WTC11 (cell line): ENCODE data around the gene PTGER1. TPM values are rescaled to one million over a fixed set of nuclear protein-coding genes. Genes with fewer than 3 reads are reported as not detected.

Experiments
- ATAC-seq: fragments of 200-7000 bp; cut with Tn5 transposase; 2 replicates; pipeline ENCODE4 v1.10.0; 2021; ENCODE audit warnings: mild to moderate bottlenecking, moderate library complexity
- CTCF ChIA-PET: fragments of 300-600 bp; sonication (Branson Sonifier 250); formaldehyde crosslinking; loops from one replicate; lab custom pipeline; 2021; ENCODE audit warnings: antibody characterized with exemption; lab: Charles Lee
- POLR2A ChIA-PET: fragments of 350-600 bp; sonication (Branson Sonifier 250); formaldehyde crosslinking; loops from one replicate; lab custom pipeline; 2021; ENCODE audit warnings: antibody characterized with exemption; lab: Charles Lee
- DNase-seq: peaks from one replicate; pipeline ENCODE4 v3.0.0; 2021; ENCODE audit warnings: low spot score
- H3K27ac Mint-ChIP-seq: 2 replicates; pipeline ENCODE4 v1.8.0; 2021; ENCODE audit warnings: mixed read lengths
- H3K27me3 Mint-ChIP-seq: 2 replicates; pipeline ENCODE4 v1.8.0; 2021; ENCODE audit warnings: low read depth, mild to moderate bottlenecking, moderate library complexity, mixed read lengths
- H3K36me3 Mint-ChIP-seq: 2 replicates; pipeline ENCODE4 v1.8.0; 2021; ENCODE audit warnings: mixed read lengths
- H3K4me1 Mint-ChIP-seq: 2 replicates; pipeline ENCODE4 v1.8.0; 2022; ENCODE audit warnings: mixed read lengths
- H3K4me3 Mint-ChIP-seq: 2 replicates; pipeline ENCODE4 v1.8.0; 2021; ENCODE audit warnings: mild to moderate bottlenecking, moderate library complexity, mixed read lengths
- H3K9me3 Mint-ChIP-seq: 2 replicates; pipeline ENCODE4 v1.8.0; 2021; ENCODE audit warnings: mixed read lengths
- ATF1 ChIP-seq: sonication (generic); formaldehyde crosslinking; IDR thresholded peaks from 2 replicates; pipeline ENCODE4 v1.8.1; 2023; ENCODE audit warnings: mild to moderate bottlenecking, moderate library complexity, missing genetic modification reagents
- ESRRA ChIP-seq: sonication (generic); formaldehyde crosslinking; IDR thresholded peaks from 2 replicates; pipeline ENCODE4 v1.8.1; 2022; ENCODE audit warnings: mild to moderate bottlenecking, missing genetic modification reagents, borderline replicate concordance
- FOXP1 ChIP-seq: sonication (generic); formaldehyde crosslinking; IDR thresholded peaks from 2 replicates; pipeline ENCODE4 v1.8.0; 2022; ENCODE audit warnings: missing genetic modification reagents, mild to moderate bottlenecking, moderate library complexity, borderline replicate concordance
- GABPB1 ChIP-seq: sonication (generic); formaldehyde crosslinking; IDR thresholded peaks from 2 replicates; pipeline ENCODE4 v1.8.1; 2023; ENCODE audit warnings: mild to moderate bottlenecking, missing genetic modification reagents
- NFATC4 ChIP-seq: fragments of 250-450 bp; sonication (Bioruptor Pico); IDR thresholded peaks from 2 replicates; pipeline ENCODE4 v1.9.0; 2021; ENCODE audit warnings: mild to moderate bottlenecking
- SOX15 ChIP-seq: fragments of 250-450 bp; sonication (Bioruptor Pico); IDR thresholded peaks from 2 replicates; pipeline ENCODE4 v1.9.0; 2021; ENCODE audit warnings: mild to moderate bottlenecking
- TCF7 ChIP-seq: sonication (generic); formaldehyde crosslinking; IDR thresholded peaks from 2 replicates; pipeline ENCODE4 v1.8.0; 2022; ENCODE audit warnings: mild to moderate bottlenecking, low read depth, missing genetic modification reagents, moderate library complexity
- ZBTB21 ChIP-seq: sonication (generic); formaldehyde crosslinking; IDR thresholded peaks from 2 replicates; pipeline ENCODE4 v1.8.1; 2023; ENCODE audit warnings: mild to moderate bottlenecking, missing genetic modification reagents, borderline replicate concordance
- ZNF219 ChIP-seq: sonication (generic); formaldehyde crosslinking; IDR thresholded peaks from 2 replicates; pipeline ENCODE4 v1.8.0; 2023; ENCODE audit warnings: missing genetic modification reagents, mild to moderate bottlenecking, borderline replicate concordance
- ZNF232 ChIP-seq: sonication (generic); formaldehyde crosslinking; IDR thresholded peaks from 2 replicates; pipeline ENCODE4 v1.8.0; 2022; ENCODE audit warnings: mild to moderate bottlenecking, missing genetic modification reagents
- ZNF263 ChIP-seq: sonication (generic); formaldehyde crosslinking; IDR thresholded peaks from 2 replicates; pipeline ENCODE4 v1.8.1; 2022; ENCODE audit warnings: low read depth, mild to moderate bottlenecking, moderate library complexity, missing genetic modification reagents
- ZNF396 ChIP-seq: fragments of 250-450 bp; sonication (Bioruptor Pico); IDR thresholded peaks from 2 replicates; pipeline ENCODE4 v1.8.0; 2021; ENCODE audit warnings: mild to moderate bottlenecking, moderate library complexity, borderline replicate concordance
- ZNF671 ChIP-seq: fragments of 250-450 bp; sonication (Bioruptor Pico); IDR thresholded peaks from 2 replicates; pipeline ENCODE4 v1.8.0; 2021; ENCODE audit warnings: mild to moderate bottlenecking
- total RNA-seq: library from RNA; stranded (reverse); gene quantifications from 3 replicates; pipeline ENCODE4 v1.2.3, GENCODE V29; 2021
- TF ChIP-seq, protein P1 (sequence below): sonication (generic); formaldehyde crosslinking; IDR thresholded peaks from 2 replicates; pipeline ENCODE4 v1.8.0; 2023; ENCODE audit warnings: missing genetic modification reagents, mild to moderate bottlenecking, borderline replicate concordance
- TF ChIP-seq, protein P2 (sequence below): sonication (generic); formaldehyde crosslinking; IDR thresholded peaks from 2 replicates; pipeline ENCODE4 v1.8.1; 2022; ENCODE audit warnings: low read depth, missing genetic modification reagents, borderline replicate concordance
- TF ChIP-seq, protein P3 (sequence below): fragments of 250-450 bp; sonication (Bioruptor Pico); IDR thresholded peaks from 2 replicates; pipeline ENCODE4 v1.8.0; 2021; ENCODE audit warnings: mild to moderate bottlenecking
- TF ChIP-seq, protein P4 (sequence below): fragments of 250-450 bp; sonication (Bioruptor Pico); IDR thresholded peaks from 2 replicates; pipeline ENCODE4 v1.9.0; 2021; ENCODE audit warnings: mild to moderate bottlenecking
- TF ChIP-seq, protein P5 (sequence below): sonication (generic); formaldehyde crosslinking; IDR thresholded peaks from 2 replicates; pipeline ENCODE4 v1.8.0; 2022; ENCODE audit warnings: mild to moderate bottlenecking, missing genetic modification reagents
- TF ChIP-seq, protein P6 (sequence below): sonication (generic); formaldehyde crosslinking; IDR thresholded peaks from 2 replicates; pipeline ENCODE4 v1.8.1; 2023; ENCODE audit warnings: mild to moderate bottlenecking, missing genetic modification reagents, moderate library complexity

The PTGER1 gene
- total RNA-seq, 1 experiment from 2014 or later = 0.68 TPM

DNA sequence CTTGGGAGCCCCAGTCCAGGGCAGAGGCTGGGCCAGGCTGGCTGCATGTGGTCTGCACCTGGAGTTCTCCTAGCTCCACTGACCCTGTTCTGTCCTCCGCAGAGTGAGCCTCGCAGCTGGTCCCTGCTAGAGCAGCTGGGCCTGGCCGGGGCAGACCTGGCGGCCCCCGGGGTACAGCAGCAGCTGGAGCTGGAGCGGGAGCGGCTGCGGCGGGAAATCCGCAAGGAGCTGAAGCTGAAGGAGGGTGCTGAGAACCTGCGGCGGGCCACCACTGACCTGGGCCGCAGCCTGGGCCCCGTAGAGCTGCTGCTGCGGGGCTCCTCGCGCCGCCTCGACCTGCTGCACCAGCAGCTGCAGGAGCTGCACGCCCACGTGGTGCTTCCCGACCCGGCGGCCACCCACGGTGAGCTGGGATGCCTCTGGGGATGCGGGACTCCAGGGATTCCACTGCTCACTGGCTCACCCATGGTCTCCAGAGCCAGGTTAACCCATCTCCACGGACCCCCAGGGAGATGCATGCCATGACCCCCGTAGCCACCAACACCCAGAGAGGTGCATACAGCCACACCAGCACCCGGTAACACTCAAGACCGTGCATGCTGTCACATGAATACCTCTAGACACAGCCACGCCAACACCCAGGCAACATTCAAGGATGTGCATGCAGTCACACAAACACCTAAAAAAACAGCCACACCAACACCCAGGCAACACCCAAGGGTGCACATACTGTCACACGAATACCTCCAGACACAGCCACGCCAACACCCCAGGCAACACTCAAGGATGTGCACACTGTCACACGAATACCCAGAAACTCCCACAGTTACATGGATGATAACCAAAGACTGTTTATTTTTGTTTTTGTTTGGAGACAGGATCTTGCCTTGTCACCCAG lies 33.9 kb downstream of the PTGER1 start:
- H3K36me3 Mint-ChIP-seq = peaks cover 33% of the 10 kb centered on the region
- no peaks in the 10 kb centered on the region for H3K27me3 Mint-ChIP-seq
- H3K4me3 Mint-ChIP-seq = no peak overlapping the region
- H3K4me1 Mint-ChIP-seq = peaks cover 8% of the 10 kb centered on the region
- DNase-seq (no peak), ATAC-seq (no peak)
- no peaks in the 10 kb centered on the region for H3K9me3 Mint-ChIP-seq
- CTCF ChIA-PET = interaction anchor here (0.6 kb wide), 2 partner anchors 10 to 43 kb away, joined by 3 read pairs; no protein-coding TSS in a partner anchor
- POLR2A ChIA-PET = no interaction called here
- H3K27ac Mint-ChIP-seq = no peak overlapping the region
- TF ChIP-seq, protein P1, sequence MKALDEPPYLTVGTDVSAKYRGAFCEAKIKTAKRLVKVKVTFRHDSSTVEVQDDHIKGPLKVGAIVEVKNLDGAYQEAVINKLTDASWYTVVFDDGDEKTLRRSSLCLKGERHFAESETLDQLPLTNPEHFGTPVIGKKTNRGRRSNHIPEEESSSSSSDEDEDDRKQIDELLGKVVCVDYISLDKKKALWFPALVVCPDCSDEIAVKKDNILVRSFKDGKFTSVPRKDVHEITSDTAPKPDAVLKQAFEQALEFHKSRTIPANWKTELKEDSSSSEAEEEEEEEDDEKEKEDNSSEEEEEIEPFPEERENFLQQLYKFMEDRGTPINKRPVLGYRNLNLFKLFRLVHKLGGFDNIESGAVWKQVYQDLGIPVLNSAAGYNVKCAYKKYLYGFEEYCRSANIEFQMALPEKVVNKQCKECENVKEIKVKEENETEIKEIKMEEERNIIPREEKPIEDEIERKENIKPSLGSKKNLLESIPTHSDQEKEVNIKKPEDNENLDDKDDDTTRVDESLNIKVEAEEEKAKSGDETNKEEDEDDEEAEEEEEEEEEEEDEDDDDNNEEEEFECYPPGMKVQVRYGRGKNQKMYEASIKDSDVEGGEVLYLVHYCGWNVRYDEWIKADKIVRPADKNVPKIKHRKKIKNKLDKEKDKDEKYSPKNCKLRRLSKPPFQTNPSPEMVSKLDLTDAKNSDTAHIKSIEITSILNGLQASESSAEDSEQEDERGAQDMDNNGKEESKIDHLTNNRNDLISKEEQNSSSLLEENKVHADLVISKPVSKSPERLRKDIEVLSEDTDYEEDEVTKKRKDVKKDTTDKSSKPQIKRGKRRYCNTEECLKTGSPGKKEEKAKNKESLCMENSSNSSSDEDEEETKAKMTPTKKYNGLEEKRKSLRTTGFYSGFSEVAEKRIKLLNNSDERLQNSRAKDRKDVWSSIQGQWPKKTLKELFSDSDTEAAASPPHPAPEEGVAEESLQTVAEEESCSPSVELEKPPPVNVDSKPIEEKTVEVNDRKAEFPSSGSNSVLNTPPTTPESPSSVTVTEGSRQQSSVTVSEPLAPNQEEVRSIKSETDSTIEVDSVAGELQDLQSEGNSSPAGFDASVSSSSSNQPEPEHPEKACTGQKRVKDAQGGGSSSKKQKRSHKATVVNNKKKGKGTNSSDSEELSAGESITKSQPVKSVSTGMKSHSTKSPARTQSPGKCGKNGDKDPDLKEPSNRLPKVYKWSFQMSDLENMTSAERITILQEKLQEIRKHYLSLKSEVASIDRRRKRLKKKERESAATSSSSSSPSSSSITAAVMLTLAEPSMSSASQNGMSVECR (CRISPR knock-in tag) = no peak
- no peak for TF ChIP-seq ESRRA (CRISPR knock-in tag)
- TF ChIP-seq ZNF219 = no peak
- TF ChIP-seq, protein P2, sequence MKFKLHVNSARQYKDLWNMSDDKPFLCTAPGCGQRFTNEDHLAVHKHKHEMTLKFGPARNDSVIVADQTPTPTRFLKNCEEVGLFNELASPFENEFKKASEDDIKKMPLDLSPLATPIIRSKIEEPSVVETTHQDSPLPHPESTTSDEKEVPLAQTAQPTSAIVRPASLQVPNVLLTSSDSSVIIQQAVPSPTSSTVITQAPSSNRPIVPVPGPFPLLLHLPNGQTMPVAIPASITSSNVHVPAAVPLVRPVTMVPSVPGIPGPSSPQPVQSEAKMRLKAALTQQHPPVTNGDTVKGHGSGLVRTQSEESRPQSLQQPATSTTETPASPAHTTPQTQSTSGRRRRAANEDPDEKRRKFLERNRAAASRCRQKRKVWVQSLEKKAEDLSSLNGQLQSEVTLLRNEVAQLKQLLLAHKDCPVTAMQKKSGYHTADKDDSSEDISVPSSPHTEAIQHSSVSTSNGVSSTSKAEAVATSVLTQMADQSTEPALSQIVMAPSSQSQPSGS = no peak
- TF ChIP-seq, protein P3, sequence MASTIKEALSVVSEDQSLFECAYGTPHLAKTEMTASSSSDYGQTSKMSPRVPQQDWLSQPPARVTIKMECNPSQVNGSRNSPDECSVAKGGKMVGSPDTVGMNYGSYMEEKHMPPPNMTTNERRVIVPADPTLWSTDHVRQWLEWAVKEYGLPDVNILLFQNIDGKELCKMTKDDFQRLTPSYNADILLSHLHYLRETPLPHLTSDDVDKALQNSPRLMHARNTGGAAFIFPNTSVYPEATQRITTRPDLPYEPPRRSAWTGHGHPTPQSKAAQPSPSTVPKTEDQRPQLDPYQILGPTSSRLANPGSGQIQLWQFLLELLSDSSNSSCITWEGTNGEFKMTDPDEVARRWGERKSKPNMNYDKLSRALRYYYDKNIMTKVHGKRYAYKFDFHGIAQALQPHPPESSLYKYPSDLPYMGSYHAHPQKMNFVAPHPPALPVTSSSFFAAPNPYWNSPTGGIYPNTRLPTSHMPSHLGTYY (CRISPR knock-in tag) = no peak
- TF ChIP-seq, protein P4, sequence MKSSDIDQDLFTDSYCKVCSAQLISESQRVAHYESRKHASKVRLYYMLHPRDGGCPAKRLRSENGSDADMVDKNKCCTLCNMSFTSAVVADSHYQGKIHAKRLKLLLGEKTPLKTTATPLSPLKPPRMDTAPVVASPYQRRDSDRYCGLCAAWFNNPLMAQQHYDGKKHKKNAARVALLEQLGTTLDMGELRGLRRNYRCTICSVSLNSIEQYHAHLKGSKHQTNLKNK (CRISPR knock-in tag) = no peak
- TF ChIP-seq ZBTB21 (CRISPR knock-in tag) = no peak
- TF ChIP-seq TCF7 (CRISPR knock-in tag) = no peak
- TF ChIP-seq, protein P5, sequence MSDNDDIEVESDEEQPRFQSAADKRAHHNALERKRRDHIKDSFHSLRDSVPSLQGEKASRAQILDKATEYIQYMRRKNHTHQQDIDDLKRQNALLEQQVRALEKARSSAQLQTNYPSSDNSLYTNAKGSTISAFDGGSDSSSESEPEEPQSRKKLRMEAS (CRISPR knock-in tag) = no peak
- TF ChIP-seq GABPB1 (CRISPR knock-in tag) = no peak
- no peak for TF ChIP-seq FOXP1 (CRISPR knock-in tag)

DNA sequence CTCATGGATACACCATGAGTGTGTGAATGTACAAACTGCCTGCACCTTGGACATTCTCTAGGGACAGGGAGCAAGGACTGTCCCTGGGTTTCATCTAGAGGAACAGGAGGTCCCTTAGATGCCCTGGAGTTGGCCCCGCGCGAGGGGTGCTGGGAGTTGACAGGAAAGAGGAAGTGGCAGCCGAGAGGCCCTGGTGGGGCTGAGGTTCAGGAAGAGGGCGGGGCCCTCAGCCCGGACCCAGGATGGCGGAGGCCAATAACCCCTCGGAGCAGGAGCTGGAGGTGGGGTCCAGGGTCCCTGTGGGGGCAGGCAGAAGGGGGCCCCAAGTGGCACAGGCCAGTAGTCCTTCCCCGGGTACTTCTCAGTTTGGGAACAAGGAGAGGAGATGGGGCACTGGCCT lies 35.1 kb downstream of the PTGER1 start:
- ChIA-PET POLR2A (no interaction called here), CTCF (no interaction called here)
- peaks cover 8% of the 10 kb centered on the region for H3K4me1 Mint-ChIP-seq
- no peaks in the 10 kb centered on the region for H3K9me3 Mint-ChIP-seq
- peaks cover 29% of the 10 kb centered on the region for H3K36me3 Mint-ChIP-seq
- TF ChIP-seq ZNF671 = no peak
- no peak overlapping the region for H3K4me3 Mint-ChIP-seq
- DNase-seq = no peak
- peak overlapping the region; percentile 68; the same call in 1 of the 2 replicates for H3K27ac Mint-ChIP-seq
- ATAC-seq = no peak
- no peaks in the 10 kb centered on the region for H3K27me3 Mint-ChIP-seq

DNA sequence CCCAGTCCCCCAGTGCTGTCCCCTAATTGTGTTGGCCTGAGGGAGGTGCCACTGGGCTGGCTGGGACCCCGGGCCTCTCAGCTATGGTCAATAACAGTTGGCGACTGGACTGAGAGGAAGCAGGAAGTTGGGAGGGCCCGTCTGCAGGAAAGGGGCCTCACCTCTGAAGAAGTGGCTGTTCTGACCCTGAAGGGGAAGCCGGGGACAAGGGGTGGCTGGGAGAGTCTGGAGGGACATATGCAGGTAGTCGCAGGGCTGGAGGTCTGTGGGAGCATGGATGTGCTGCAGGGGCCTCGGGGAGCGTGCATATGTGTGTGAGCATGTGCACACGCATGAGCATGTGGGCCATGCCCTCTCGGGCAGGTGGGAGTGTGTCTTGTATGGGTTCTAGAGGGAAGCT lies 36.1 kb downstream of the PTGER1 start:
- CTCF ChIA-PET = interaction anchor here (1.5 to 2.4 kb wide), 2 partner anchors 12 to 33 kb away, joined by 3 to 8 read pairs; no protein-coding TSS in a partner anchor
- POLR2A ChIA-PET = no interaction called here
- H3K4me3 Mint-ChIP-seq = no peak overlapping the region
- TF ChIP-seq ZNF263 (CRISPR knock-in tag) (no peak), ZNF232 (CRISPR knock-in tag) (no peak), NFATC4 (no peak), ZNF396 (CRISPR knock-in tag) (no peak), SOX15 (CRISPR knock-in tag) (no peak), ATF1 (CRISPR knock-in tag) (no peak)
- TF ChIP-seq, protein P4 (CRISPR knock-in tag) = no peak
- TF ChIP-seq, protein P6, sequence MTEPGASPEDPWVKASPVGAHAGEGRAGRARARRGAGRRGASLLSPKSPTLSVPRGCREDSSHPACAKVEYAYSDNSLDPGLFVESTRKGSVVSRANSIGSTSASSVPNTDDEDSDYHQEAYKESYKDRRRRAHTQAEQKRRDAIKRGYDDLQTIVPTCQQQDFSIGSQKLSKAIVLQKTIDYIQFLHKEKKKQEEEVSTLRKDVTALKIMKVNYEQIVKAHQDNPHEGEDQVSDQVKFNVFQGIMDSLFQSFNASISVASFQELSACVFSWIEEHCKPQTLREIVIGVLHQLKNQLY = no peak

More for the DNA sequence above, 36.1 kb downstream of the PTGER1 start:
- ATAC-seq (no peak; the same call in 1 of the 2 replicates), DNase-seq (no peak)
- peaks cover 22% of the 10 kb centered on the region for H3K36me3 Mint-ChIP-seq
- no peaks in the 10 kb centered on the region for H3K27me3 Mint-ChIP-seq
- H3K4me1 Mint-ChIP-seq = peaks cover 11% of the 10 kb centered on the region
- no peaks in the 10 kb centered on the region for H3K9me3 Mint-ChIP-seq
- peak overlapping the region; percentile 75; the same call in 1 of the 2 replicates for H3K27ac Mint-ChIP-seq
